Activated CD4-positive, alpha-beta T cell treated with anti-CD3 and anti-CD28 coated beads, Interleukin-2, amount 10 ng/mL, durations not matched to agents 7 days and 5 days (primary cell): Measurements from ENCODE around the gene CLASP1. TPM values are rescaled to one million over a fixed set of nuclear protein-coding genes. Genes with fewer than 3 reads are reported as not detected.

Experiments used
- CTCF ChIA-PET: fragments of 350-600 bp; sonication (Branson Sonifier 250); formaldehyde crosslinking; loops from one replicate; lab custom pipeline; 2021; ENCODE audit warnings: antibody characterized with exemption; lab: Charles Lee
- POLR2A ChIA-PET: fragments of 350-600 bp; sonication (Branson Sonifier 250); formaldehyde crosslinking; loops from one replicate; lab custom pipeline; 2021; ENCODE audit warnings: antibody characterized with exemption; lab: Charles Lee
- DNase-seq: peaks from one replicate; pipeline ENCODE4 v3.0.0-alpha.2; 2020
- H3K27ac Mint-ChIP-seq: one replicate; pipeline ENCODE4 v1.8.0; 2021; ENCODE audit warnings: mild to moderate bottlenecking, moderate library complexity, mixed read lengths
- H3K27me3 Mint-ChIP-seq: one replicate; pipeline ENCODE4 v1.8.0; 2021; ENCODE audit warnings: mixed read lengths
- H3K36me3 Mint-ChIP-seq: one replicate; pipeline ENCODE4 v1.8.0; 2021; ENCODE audit warnings: low read depth, mixed read lengths
- H3K4me1 Mint-ChIP-seq: one replicate; pipeline ENCODE4 v1.8.0; 2021; ENCODE audit warnings: mixed read lengths
- H3K4me3 Mint-ChIP-seq: one replicate; pipeline ENCODE4 v1.8.0; 2021; ENCODE audit warnings: mild to moderate bottlenecking, moderate library complexity, mixed read lengths
- H3K9me3 Mint-ChIP-seq: one replicate; pipeline ENCODE4 v1.8.0; 2021; ENCODE audit warnings: mixed read lengths
- total RNA-seq, 2 experiments: library from RNA; stranded (reverse); gene quantifications; one replicate each; pipeline ENCODE4 v1.2.3, GENCODE V29; 2021

CLASP1 gene
- total RNA-seq, 2 experiments from 2014 or later = 52.7 to 54.9 TPM

DNA sequence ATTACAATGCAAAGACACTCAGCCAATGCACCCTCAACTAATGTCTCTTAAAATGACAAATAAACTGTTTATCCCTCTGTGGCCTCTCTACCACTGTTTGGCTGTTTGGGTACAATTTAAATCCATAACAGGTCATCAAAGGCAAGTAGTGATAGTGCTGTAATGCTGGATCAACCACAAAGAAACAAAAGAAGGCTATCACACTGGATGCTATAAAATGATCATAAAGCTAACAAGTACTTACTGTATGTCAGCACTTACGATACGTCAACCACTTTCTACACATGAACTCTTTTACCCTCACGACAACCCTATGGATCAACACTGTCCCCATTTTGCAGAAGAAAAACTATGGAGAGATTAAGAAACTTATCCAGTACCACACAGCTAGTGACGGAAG lies 64.5 kb downstream of the CLASP1 start:
- DNase-seq = no peak
- Mint-ChIP-seq H3K27me3 (no peaks in the 10 kb centered on the region), H3K36me3 (peaks cover 6% of the 10 kb centered on the region), H3K4me3 (no peak overlapping the region), H3K9me3 (no peaks in the 10 kb centered on the region), H3K27ac (no peak overlapping the region), H3K4me1 (peaks cover 8% of the 10 kb centered on the region)
- POLR2A ChIA-PET = no interaction called here
- CTCF ChIA-PET = interaction anchor here (1.0 kb wide), 1 partner anchor 54 kb away, joined by 3 read pairs; no protein-coding TSS in a partner anchor

DNA sequence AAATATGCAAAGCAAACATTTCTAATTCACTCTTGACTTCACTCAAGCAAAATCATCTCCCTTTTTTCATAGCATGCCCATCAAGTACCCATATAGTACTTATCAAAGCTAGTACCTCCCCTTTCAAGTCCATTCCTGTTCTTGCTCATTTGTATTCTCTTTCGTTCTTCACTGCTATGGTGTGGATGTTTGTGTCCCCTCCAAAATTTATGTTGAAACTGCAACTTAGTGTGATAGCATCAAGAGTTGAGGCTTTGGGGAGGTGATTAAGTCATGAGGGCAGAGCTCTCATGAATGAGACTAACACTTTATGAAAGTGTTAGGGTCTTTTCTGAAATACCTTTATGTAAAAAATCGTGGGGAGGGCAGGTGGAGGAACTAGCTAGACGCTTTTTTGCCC lies 65.7 kb downstream of the CLASP1 start:
- H3K36me3 Mint-ChIP-seq = no peaks in the 10 kb centered on the region
- H3K4me3 Mint-ChIP-seq = no peak overlapping the region
- ChIA-PET POLR2A (no interaction called here), CTCF (no interaction called here)
- H3K4me1 Mint-ChIP-seq = peaks cover 10% of the 10 kb centered on the region
- no peaks in the 10 kb centered on the region for H3K27me3 Mint-ChIP-seq
- no peak overlapping the region for H3K27ac Mint-ChIP-seq
- no peaks in the 10 kb centered on the region for H3K9me3 Mint-ChIP-seq
- DNase-seq = no peak

DNA sequence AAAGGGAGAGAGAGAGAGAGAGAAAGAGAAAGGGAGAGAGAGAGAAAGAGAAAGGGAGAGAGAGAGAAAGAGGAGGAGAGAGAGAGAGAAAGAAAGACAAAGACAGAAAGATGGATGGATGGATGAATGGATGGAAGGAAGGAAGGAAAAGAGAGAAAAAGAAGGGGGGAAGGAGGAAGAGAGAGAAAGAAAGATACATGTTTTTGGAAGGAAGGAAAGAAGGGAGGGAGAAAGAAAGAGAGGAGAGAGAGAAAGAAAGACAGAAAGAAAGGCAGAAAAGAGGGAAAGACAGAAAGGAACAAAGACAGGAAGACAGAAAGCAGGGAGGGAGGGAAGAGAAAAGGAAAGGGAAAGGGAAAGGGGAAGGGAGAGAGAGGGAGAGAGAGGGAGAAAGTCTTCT lies 67.0 kb downstream of the CLASP1 start:
- DNase-seq = no peak
- Mint-ChIP-seq H3K27ac (no peak overlapping the region), H3K9me3 (no peaks in the 10 kb centered on the region), H3K27me3 (no peaks in the 10 kb centered on the region), H3K36me3 (no peaks in the 10 kb centered on the region), H3K4me3 (no peak overlapping the region), H3K4me1 (peaks cover 10% of the 10 kb centered on the region)
- POLR2A ChIA-PET = no interaction called here
- CTCF ChIA-PET = no interaction called here

- DNase-seq = no peak
- no peak overlapping the region for H3K4me3 Mint-ChIP-seq
- H3K9me3 Mint-ChIP-seq = no peaks in the 10 kb centered on the region
- CTCF ChIA-PET = no interaction called here
- POLR2A ChIA-PET = no interaction called here
- no peaks in the 10 kb centered on the region for H3K36me3 Mint-ChIP-seq
- H3K27ac Mint-ChIP-seq = no peak overlapping the region
- no peaks in the 10 kb centered on the region for H3K27me3 Mint-ChIP-seq
- H3K4me1 Mint-ChIP-seq = peaks cover 10% of the 10 kb centered on the region
Measured at GRCh38 chr2:121579309-121579708, 70.0 kb downstream of the CLASP1 start.

DNA sequence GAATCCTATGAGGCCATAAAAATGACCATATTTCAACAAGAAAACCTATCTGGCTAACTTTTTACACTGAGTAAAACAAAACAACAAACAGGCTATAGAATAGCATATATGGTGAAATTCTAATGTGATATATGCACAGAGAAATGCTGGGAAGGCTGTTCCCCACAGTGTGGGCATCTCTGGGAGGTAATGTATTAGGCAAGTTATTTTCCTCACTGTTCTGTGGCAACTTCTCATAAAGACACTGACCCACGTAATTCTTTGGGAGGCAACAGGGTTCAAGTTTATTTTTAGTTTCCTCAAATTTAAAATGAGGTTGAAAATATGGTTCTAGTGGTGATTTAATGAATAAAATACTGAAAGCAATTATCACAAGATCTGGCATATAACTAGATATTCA lies 71.9 kb downstream of the CLASP1 start:
- peaks cover 5% of the 10 kb centered on the region for H3K4me1 Mint-ChIP-seq
- POLR2A ChIA-PET = no interaction called here

GRCh38 chr2:121576263-121576662 lies 73.0 kb downstream of the CLASP1 start:
- Mint-ChIP-seq H3K4me1 (peaks cover 2% of the 10 kb centered on the region), H3K36me3 (peaks cover 7% of the 10 kb centered on the region), H3K9me3 (no peaks in the 10 kb centered on the region), H3K27me3 (no peaks in the 10 kb centered on the region), H3K27ac (no peak overlapping the region), H3K4me3 (no peak overlapping the region)
- ChIA-PET POLR2A (no interaction called here), CTCF (no interaction called here)
- DNase-seq = no peak

More for the DNA sequence above, 71.9 kb downstream of the CLASP1 start:
- H3K4me3 Mint-ChIP-seq = no peak overlapping the region
- no peak for DNase-seq
- no peaks in the 10 kb centered on the region for H3K9me3 Mint-ChIP-seq
- CTCF ChIA-PET = no interaction called here
- no peaks in the 10 kb centered on the region for H3K36me3 Mint-ChIP-seq
- no peak overlapping the region for H3K27ac Mint-ChIP-seq
- no peaks in the 10 kb centered on the region for H3K27me3 Mint-ChIP-seq

DNA sequence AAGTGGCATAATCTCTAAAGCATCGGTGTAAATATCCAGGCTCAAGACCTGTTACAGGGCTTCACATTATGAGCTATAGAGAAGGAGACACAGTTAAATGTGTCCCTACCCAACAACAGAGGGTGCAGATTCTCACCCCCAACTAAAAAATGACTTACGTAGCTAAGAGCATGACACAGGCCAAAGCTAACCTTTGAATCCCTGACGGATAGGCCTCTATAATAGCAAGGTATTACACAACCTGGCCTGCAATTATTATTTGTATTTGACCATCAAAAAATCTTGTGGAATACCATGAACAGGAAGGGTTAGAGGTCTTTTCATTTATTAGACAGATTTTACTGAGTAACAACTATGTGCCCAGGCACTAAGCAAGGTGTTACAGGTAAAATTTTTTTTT lies 73.5 kb downstream of the CLASP1 start:
- peaks cover 7% of the 10 kb centered on the region for H3K36me3 Mint-ChIP-seq
- no peaks in the 10 kb centered on the region for H3K27me3 Mint-ChIP-seq

DNA sequence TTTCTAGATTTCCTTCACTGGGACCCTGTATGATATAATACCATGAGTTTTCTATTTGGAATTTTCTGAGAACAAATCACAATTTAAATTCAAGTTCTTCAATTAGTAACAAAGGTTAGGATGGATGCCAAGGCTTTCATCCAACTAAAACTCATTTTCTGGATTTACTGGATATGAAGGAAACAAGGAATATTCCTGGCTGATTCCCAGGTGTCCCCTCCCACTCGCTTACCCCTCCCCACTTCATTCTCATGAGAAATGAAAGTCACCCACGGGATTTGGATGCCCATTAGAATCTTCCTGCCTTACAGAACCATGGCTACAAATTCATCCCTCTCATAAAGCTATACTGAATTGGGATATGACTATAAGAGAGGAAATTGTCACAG lies 78.6 kb downstream of the CLASP1 start:
- DNase-seq = no peak
- Mint-ChIP-seq H3K9me3 (no peaks in the 10 kb centered on the region), H3K27me3 (no peaks in the 10 kb centered on the region), H3K36me3 (peaks cover 10% of the 10 kb centered on the region), H3K27ac (no peak overlapping the region), H3K4me3 (no peak overlapping the region), H3K4me1 (no peaks in the 10 kb centered on the region)
- CTCF ChIA-PET = no interaction called here
- POLR2A ChIA-PET = no interaction called here

More for the DNA sequence above, 73.5 kb downstream of the CLASP1 start:
- POLR2A ChIA-PET = no interaction called here
- CTCF ChIA-PET = no interaction called here
- no peaks in the 10 kb centered on the region for H3K9me3 Mint-ChIP-seq
- peaks cover 2% of the 10 kb centered on the region for H3K4me1 Mint-ChIP-seq
- no peak for DNase-seq
- no peak overlapping the region for H3K4me3 Mint-ChIP-seq
- H3K27ac Mint-ChIP-seq = no peak overlapping the region

DNA sequence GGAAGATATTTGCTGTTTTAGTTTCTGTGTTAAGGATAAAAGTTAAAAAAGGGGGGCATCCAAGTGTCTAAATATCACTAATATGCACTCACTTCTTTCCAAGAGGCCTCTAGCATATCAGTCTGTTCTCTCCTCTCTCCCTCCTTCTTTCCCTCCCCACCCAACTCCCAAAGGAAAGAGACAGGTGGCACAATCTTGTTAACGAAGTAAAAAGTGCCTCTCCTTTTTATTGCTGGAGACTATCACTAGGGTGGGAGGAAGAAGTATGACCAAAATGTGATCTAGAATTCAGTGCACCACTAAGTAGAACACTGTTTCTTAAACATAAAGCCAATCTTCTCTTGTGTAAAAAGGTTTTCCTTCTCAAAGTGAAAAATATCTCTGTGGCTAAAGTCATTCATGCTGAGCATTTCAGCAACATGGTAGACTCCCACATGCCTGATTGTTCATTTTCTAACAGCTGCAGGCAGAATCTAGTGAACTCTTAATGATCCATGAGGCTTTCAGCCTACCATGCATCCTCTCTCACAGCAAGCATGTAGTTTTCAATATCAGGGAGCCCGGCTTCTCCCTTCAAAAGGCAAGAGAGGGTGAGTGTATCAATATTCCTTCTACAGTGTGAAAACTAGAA lies 79.1 kb downstream of the CLASP1 start:
- Mint-ChIP-seq H3K9me3 (no peaks in the 10 kb centered on the region), H3K4me1 (peaks cover 2% of the 10 kb centered on the region), H3K27ac (no peak overlapping the region), H3K4me3 (no peak overlapping the region), H3K36me3 (peaks cover 10% of the 10 kb centered on the region), H3K27me3 (no peaks in the 10 kb centered on the region)
- POLR2A ChIA-PET = no interaction called here
- DNase-seq = no peak
- CTCF ChIA-PET = no interaction called here

- no peak overlapping the region for H3K27ac Mint-ChIP-seq
- H3K4me1 Mint-ChIP-seq = peaks cover 9% of the 10 kb centered on the region
Measured at GRCh38 chr2:121567957-121568409, 81.3 kb downstream of the CLASP1 start.

GRCh38 chr2:121567452-121567851 lies 81.8 kb downstream of the CLASP1 start:
- Mint-ChIP-seq H3K4me3 (no peak overlapping the region), H3K4me1 (peaks cover 10% of the 10 kb centered on the region), H3K36me3 (peaks cover 19% of the 10 kb centered on the region), H3K27me3 (no peaks in the 10 kb centered on the region), H3K9me3 (peaks cover 5% of the 10 kb centered on the region), H3K27ac (no peak overlapping the region)
- ChIA-PET CTCF (interaction anchor here (1.0 to 1.1 kb wide), 3 partner anchors 36 to 83 kb away, joined by 3 read pairs; no protein-coding TSS in a partner anchor), POLR2A (no interaction called here)
- no peak for DNase-seq

More at GRCh38 chr2:121567957-121568409, 81.3 kb downstream of the CLASP1 start:
- Mint-ChIP-seq H3K27me3 (no peaks in the 10 kb centered on the region), H3K9me3 (peaks cover 5% of the 10 kb centered on the region), H3K36me3 (peaks cover 19% of the 10 kb centered on the region), H3K4me3 (no peak overlapping the region)
- DNase-seq = no peak
- ChIA-PET POLR2A (no interaction called here), CTCF (interaction anchor here (1.0 to 1.1 kb wide), 2 partner anchors 46 to 82 kb away, joined by 3 read pairs; no protein-coding TSS in a partner anchor)

- CTCF ChIA-PET = interaction anchor here (1.2 kb wide), 1 partner anchor 25 kb away, joined by 3 read pairs; no protein-coding TSS in a partner anchor
Measured at GRCh38 chr2:121565389-121566250, 83.6 kb downstream of the CLASP1 start.

DNA sequence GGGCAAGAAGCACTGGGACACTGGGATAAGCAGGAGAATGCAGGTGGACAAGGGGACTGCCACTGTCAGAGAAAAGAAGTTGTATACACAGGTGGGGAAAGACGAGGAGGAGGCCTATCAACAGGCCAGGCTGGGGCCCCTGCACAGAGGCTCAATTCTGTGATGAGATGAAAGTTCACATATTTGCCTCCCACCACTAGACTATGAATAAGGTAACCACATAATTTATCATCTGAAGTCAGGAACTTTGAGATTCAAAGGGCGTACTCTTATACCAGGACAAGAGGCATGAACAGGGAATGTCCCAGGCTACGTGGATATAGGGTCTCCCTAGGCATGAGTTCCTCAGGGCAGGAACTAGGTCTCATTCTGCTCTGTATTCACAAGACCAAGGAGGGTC lies 84.4 kb downstream of the CLASP1 start:
- H3K4me1 Mint-ChIP-seq = peaks cover 17% of the 10 kb centered on the region
- no peaks in the 10 kb centered on the region for H3K27me3 Mint-ChIP-seq
- peaks cover 5% of the 10 kb centered on the region for H3K9me3 Mint-ChIP-seq
- no peak overlapping the region for H3K4me3 Mint-ChIP-seq
- H3K27ac Mint-ChIP-seq = no peak overlapping the region
- DNase-seq = no peak
- POLR2A ChIA-PET = no interaction called here
- peaks cover 12% of the 10 kb centered on the region for H3K36me3 Mint-ChIP-seq
- CTCF ChIA-PET = no interaction called here

More at GRCh38 chr2:121565389-121566250, 83.6 kb downstream of the CLASP1 start:
- Mint-ChIP-seq H3K36me3 (peaks cover 12% of the 10 kb centered on the region), H3K4me1 (peaks cover 17% of the 10 kb centered on the region), H3K9me3 (peaks cover 5% of the 10 kb centered on the region), H3K27ac (no peak overlapping the region), H3K4me3 (no peak overlapping the region), H3K27me3 (no peaks in the 10 kb centered on the region)
- POLR2A ChIA-PET = no interaction called here
- no peak for DNase-seq
